Mesenchymal stem cell (in vitro differentiated cells and primary cell): ENCODE measurements around the gene KIF4B.
"Not testable (repeated sequence)": the region's sequence is repeated elsewhere in the genome, so short reads cannot be mapped to it uniquely, and the experiment has no call there.

ENCODE experiments used
- DNase-seq: peaks from one replicate; pipeline ENCODE4 v3.0.0-alpha.2; 2013
- H2AFZ ChIP-seq: one replicate; pipeline ENCODE4 v1.6.1; 2013; ENCODE audit warnings: low read depth, mild to moderate bottlenecking, control low read depth, inconsistent platforms, low read length, moderate library complexity
- H2AK5ac ChIP-seq: 2 replicates; pipeline ENCODE4 v1.6.1; 2013; ENCODE audit warnings: low read length, moderate library complexity, mild to moderate bottlenecking, inconsistent platforms; ENCODE audit not compliant: severe bottlenecking
- H2BK120ac ChIP-seq: one replicate; pipeline ENCODE4 v1.6.1; 2013; ENCODE audit warnings: low read depth, mild to moderate bottlenecking, inconsistent platforms, low read length, moderate library complexity
- H2BK12ac ChIP-seq, 2 experiments: one replicate each; pipeline ENCODE4 v1.6.1; 2013; ENCODE audit warnings: inconsistent platforms in 2 of 2, low read length in 2 of 2, mild to moderate bottlenecking in 2 of 2, moderate library complexity in 2 of 2, control low read depth in 1 of 2
- H2BK15ac ChIP-seq: one replicate; pipeline ENCODE4 v1.6.1; 2013; ENCODE audit warnings: mild to moderate bottlenecking, low read depth, inconsistent platforms; ENCODE audit not compliant: poor library complexity, severe bottlenecking
- H2BK5ac ChIP-seq: 2 replicates; pipeline ENCODE4 v1.6.1; 2013; ENCODE audit warnings: low read depth, mild to moderate bottlenecking, low read length, control low read depth, inconsistent platforms; ENCODE audit not compliant: poor library complexity, severe bottlenecking
- H3K14ac ChIP-seq, 2 experiments: one replicate each; pipeline ENCODE4 v1.6.1; 2013; ENCODE audit warnings: inconsistent platforms in 2 of 2, low read length in 2 of 2, control low read depth in 1 of 2, mild to moderate bottlenecking in 1 of 2, moderate library complexity in 1 of 2
- H3K18ac ChIP-seq, 2 experiments: one replicate each; pipeline ENCODE4 v1.6.1; 2013; ENCODE audit warnings: inconsistent platforms in 2 of 2, low read length in 2 of 2, control low read depth in 1 of 2, low read depth in 1 of 2, mild to moderate bottlenecking in 1 of 2
- H3K23ac ChIP-seq, 2 experiments: one replicate each; pipeline ENCODE4 v1.6.1; 2013; ENCODE audit warnings: inconsistent platforms in 2 of 2, low read length in 2 of 2, mild to moderate bottlenecking in 2 of 2, moderate library complexity in 2 of 2, control low read depth in 1 of 2
- H3K27ac ChIP-seq: 2 replicates; pipeline ENCODE4 v1.5.1; 2013; ENCODE audit warnings: mild to moderate bottlenecking, moderate library complexity, low read length, control low read depth, inconsistent platforms; ENCODE audit not compliant: poor library complexity, severe bottlenecking
- H3K27me3 ChIP-seq, 2 experiments: 2 replicates each; pipeline versions ENCODE4 v1.6.1 to v1.7.0; 2013; ENCODE audit warnings: low read length in 2 of 2, mild to moderate bottlenecking in 2 of 2, moderate library complexity in 2 of 2, control low read depth in 1 of 2, inconsistent platforms in 1 of 2; ENCODE audit not compliant: control insufficient read depth in 1 of 2, insufficient read depth in 1 of 2
- H3K36me3 ChIP-seq, 2 experiments: 2 replicates each; pipeline versions ENCODE4 v1.6.1 to v1.7.0; 2013; ENCODE audit warnings: low read length in 2 of 2, control low read depth in 1 of 2, inconsistent platforms in 1 of 2, low read depth in 1 of 2, mild to moderate bottlenecking in 1 of 2; ENCODE audit not compliant: insufficient read depth in 2 of 2, control insufficient read depth in 1 of 2
- H3K4ac ChIP-seq, 2 experiments: one replicate each; pipeline ENCODE4 v1.6.1; 2013; ENCODE audit warnings: inconsistent platforms in 2 of 2, low read length in 2 of 2, mild to moderate bottlenecking in 2 of 2, moderate library complexity in 2 of 2, control low read depth in 1 of 2, low read depth in 1 of 2
- H3K4me1 ChIP-seq: 2 replicates; pipeline ENCODE4 v1.6.1; 2013; ENCODE audit warnings: low read depth, low read length, control low read depth; ENCODE audit not compliant: control insufficient read depth, insufficient read depth
- H3K4me2 ChIP-seq: 2 replicates; pipeline ENCODE4 v1.6.1; 2013; ENCODE audit warnings: low read length, mild to moderate bottlenecking, inconsistent platforms; ENCODE audit not compliant: poor library complexity, severe bottlenecking
- H3K4me3 ChIP-seq, 2 experiments: 2 replicates each; pipeline versions ENCODE4 v1.5.1 to v1.7.0; 2013; ENCODE audit warnings: low read length in 2 of 2, mild to moderate bottlenecking in 2 of 2, control low read depth in 1 of 2, low read depth in 1 of 2; ENCODE audit not compliant: insufficient read depth in 1 of 2
- H3K79me1 ChIP-seq: replicated peaks from 2 replicates; pipeline ENCODE4 v1.6.1; 2013; ENCODE audit warnings: mild to moderate bottlenecking, control low read depth, low read length, inconsistent platforms; ENCODE audit not compliant: poor library complexity, severe bottlenecking
- H3K9ac ChIP-seq: 2 replicates; pipeline ENCODE4 v1.7.0; 2013; ENCODE audit warnings: mild to moderate bottlenecking, low read length, moderate library complexity
- H3K9me3 ChIP-seq: 2 replicates; pipeline ENCODE4 v1.7.0; 2013; ENCODE audit warnings: mild to moderate bottlenecking, low read length; ENCODE audit not compliant: control insufficient read depth
- H4K8ac ChIP-seq: one replicate; pipeline ENCODE4 v1.6.1; 2013; ENCODE audit warnings: inconsistent platforms, mild to moderate bottlenecking, low read length, moderate library complexity
- H4K91ac ChIP-seq: one replicate; pipeline ENCODE4 v1.6.1; 2013; ENCODE audit warnings: mild to moderate bottlenecking, low read length, inconsistent platforms
- WGBS: methylation state at CpG from one replicate; pipeline ENCODE4 v1.1.7; 2013; ENCODE audit warnings: mixed read lengths; 5-methylcytosine and 5-hydroxymethylcytosine counted together

The KIF4B gene

GRCh38 chr5:155029240-155029639 is 15.7 kb downstream of the KIF4B start:
- Histone ChIP-seq H3K4ac (no peak overlapping the region), H2BK12ac (no peak overlapping the region)

DNA sequence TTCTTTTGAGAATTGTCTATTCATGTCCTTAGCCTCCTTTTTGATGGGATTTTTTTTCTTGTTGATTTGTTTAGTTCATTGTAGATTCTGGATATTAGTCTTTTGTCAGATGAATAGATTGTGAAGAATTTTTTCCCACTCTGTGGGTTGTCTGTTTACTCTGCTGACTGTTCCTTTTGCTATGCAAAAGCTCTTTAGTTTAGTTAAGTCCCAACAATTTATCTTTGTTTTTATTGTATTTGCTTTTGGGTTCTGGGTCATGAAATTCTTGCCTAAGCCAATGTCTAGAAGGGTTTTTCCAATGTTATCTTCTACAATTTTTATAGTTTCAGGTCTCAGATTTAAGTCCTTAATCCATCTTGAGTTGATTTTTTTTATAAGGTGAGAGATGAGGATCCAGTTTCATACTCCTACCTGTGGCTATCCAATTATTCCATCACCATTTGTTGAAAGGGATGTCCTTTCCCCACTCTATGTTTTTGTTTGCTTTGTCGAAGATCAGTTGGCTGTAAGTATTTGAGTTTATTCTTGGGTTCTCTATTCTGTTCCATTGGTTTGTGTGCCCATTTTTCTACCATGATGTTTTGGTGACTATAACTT is 20.7 kb downstream of the KIF4B start:
- H2AFZ ChIP-seq, DNase-seq, H3K9ac ChIP-seq: not testable (repeated sequence)

More at GRCh38 chr5:155029240-155029639, 15.7 kb downstream of the KIF4B start:
- no peak overlapping the region for H3K18ac ChIP-seq
- WGBS, result 54% methylated on average over 1 of the region's 1 CpG
- peaks cover 0 to 3% of the 10 kb centered on the region in 2 experiments for H3K27me3 ChIP-seq
- H4K8ac ChIP-seq, result no peak overlapping the region
- no peak overlapping the region for H2BK5ac ChIP-seq
- no peaks in the 10 kb centered on the region for H3K79me1 ChIP-seq
- no peak overlapping the region for H3K27ac ChIP-seq
- no peaks in the 10 kb centered on the region for H3K4me1 ChIP-seq
- H4K91ac ChIP-seq, result no peak overlapping the region
- H3K4me3 ChIP-seq, result no peak overlapping the region
- H3K36me3 ChIP-seq, result no peaks in the 10 kb centered on the region
- DNase-seq, result no peak
- H2AFZ ChIP-seq, result no peak overlapping the region
- no peak overlapping the region for H2AK5ac ChIP-seq
- no peak overlapping the region for H3K23ac ChIP-seq
- H2BK15ac ChIP-seq, result no peak overlapping the region
- H3K9me3 ChIP-seq, result peaks cover 11% of the 10 kb centered on the region
- no peak overlapping the region for H3K9ac ChIP-seq
- H2BK120ac ChIP-seq, result no peak overlapping the region
- no peak overlapping the region for H3K14ac ChIP-seq
- no peak overlapping the region for H3K4me2 ChIP-seq

GRCh38 chr5:155035087-155035486 is 21.5 kb downstream of the KIF4B start:
- not testable (repeated sequence) for H3K27ac ChIP-seq, H3K18ac ChIP-seq, H3K23ac ChIP-seq, H3K14ac ChIP-seq, H2BK15ac ChIP-seq, H3K9ac ChIP-seq, H3K4ac ChIP-seq, H2AFZ ChIP-seq, H2BK12ac ChIP-seq, H3K4me2 ChIP-seq, H3K4me1 ChIP-seq, H2BK120ac ChIP-seq, DNase-seq, H2AK5ac ChIP-seq, H4K8ac ChIP-seq, H3K36me3 ChIP-seq, H2BK5ac ChIP-seq, H3K9me3 ChIP-seq, H3K4me3 ChIP-seq, H3K79me1 ChIP-seq, H3K27me3 ChIP-seq, H4K91ac ChIP-seq
- WGBS, result no CpG with 5 or more reads among the region's 2 CpGs

More for the DNA sequence above, 20.7 kb downstream of the KIF4B start:
- not testable (repeated sequence) for H3K4me1 ChIP-seq, H3K4me3 ChIP-seq, H2AK5ac ChIP-seq, H3K23ac ChIP-seq, H2BK12ac ChIP-seq, H3K36me3 ChIP-seq, H2BK15ac ChIP-seq, H3K79me1 ChIP-seq, H3K27ac ChIP-seq, H3K4ac ChIP-seq, H3K4me2 ChIP-seq, H2BK5ac ChIP-seq, H4K8ac ChIP-seq, H4K91ac ChIP-seq, H3K18ac ChIP-seq, H3K27me3 ChIP-seq, H2BK120ac ChIP-seq, H3K9me3 ChIP-seq, H3K14ac ChIP-seq
- WGBS, result 86% methylated on average over 1 of the region's 1 CpG

DNA sequence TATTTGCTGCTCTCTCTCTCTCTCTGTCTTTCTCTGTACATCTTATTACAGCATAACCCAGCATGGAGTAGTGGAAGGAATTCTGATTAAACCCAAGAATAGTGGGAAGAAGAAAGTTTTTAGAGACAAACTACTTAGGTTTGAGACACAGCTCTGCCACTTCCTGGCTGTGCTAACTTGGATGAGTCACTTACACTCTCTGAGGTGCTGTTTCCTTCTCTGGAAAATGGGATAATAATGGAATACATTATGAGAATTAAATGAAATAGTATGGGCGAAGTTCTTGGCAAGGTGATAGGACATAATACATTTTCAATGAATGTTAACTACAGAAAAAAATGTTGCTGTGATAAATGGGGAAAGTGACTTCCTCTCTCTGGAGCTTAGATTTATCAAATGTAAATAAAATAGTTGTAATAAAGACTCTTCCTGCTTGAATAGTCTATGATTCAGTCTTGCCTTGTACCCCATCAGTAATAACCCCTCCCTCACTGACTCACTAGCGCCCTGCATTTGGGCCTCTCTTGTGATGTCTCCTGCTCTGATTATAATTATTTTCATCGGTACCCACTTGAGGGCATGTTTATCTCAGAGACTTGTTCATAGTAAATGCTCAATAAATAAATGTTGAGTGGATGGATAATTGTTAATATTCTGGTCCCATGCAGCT is 27.6 kb downstream of the KIF4B start:
- H2BK15ac ChIP-seq, result no peak overlapping the region
- H2BK5ac ChIP-seq, result no peak overlapping the region
- H4K91ac ChIP-seq, result no peak overlapping the region
- H3K18ac ChIP-seq, result no peak overlapping the region
- no peak overlapping the region for H3K14ac ChIP-seq
- no peaks in the 10 kb centered on the region for H3K79me1 ChIP-seq
- H3K4ac ChIP-seq, result no peak overlapping the region
- no peak overlapping the region for H2BK12ac ChIP-seq
- H4K8ac ChIP-seq, result no peak overlapping the region
- H3K23ac ChIP-seq, result no peak overlapping the region
- no peak for DNase-seq
- no peaks in the 10 kb centered on the region for H3K4me1 ChIP-seq
- no peak overlapping the region for H2AK5ac ChIP-seq
- H3K4me2 ChIP-seq, result no peak overlapping the region
- 83% methylated on average over 3 of the region's 3 CpGs for WGBS
- H3K9me3 ChIP-seq, result no peaks in the 10 kb centered on the region
- H3K27ac ChIP-seq, result no peak overlapping the region
- H3K36me3 ChIP-seq, result no peaks in the 10 kb centered on the region
- H3K4me3 ChIP-seq, result no peak overlapping the region
- H3K9ac ChIP-seq, result no peak overlapping the region
- H2BK120ac ChIP-seq, result no peak overlapping the region
- no peak overlapping the region for H2AFZ ChIP-seq
- no peaks in the 10 kb centered on the region for H3K27me3 ChIP-seq
